ENCODE measurements around the gene PDZK1IP1.

The PDZK1IP1 gene, protein sequence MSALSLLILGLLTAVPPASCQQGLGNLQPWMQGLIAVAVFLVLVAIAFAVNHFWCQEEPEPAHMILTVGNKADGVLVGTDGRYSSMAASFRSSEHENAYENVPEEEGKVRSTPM

DNA sequence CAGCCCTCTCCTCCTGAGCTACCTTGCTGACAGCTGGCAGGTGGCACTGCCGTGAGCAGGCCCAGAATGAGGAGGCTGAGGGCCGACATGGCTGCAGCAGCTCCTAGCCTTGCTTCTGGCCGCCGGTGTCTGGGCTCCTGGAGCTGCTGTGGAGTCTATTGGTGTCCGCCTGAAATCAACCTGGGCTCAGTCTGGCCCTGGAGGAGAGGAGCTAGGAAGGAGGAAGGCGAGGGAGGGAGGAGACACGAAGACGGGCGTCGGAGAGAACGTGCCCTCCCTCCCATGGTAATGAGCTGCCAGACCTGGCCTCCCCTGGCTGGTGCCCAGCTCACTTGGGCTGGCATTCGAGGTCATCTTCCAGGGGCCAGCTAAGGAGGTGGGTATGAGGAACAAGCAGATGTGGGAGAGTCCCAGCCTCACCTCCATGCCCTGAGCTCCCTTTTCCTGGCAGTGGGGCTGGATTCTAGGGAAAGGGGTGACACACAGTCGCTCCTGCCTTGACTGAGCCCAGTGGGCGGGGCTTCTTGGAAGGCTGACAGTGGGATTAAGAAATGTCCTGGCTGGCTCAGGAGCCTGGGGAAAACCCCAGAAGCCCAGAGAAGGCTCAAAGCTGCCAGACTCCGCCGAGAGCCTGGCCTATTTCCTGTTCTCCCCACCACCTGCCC lies at the start of gene PDZK1IP1:
Gene PDZK1IP1, minus strand, starts transcription at position 193 of the 665 bp plus-strand sequence. Its CDS starts 104 bp downstream, at position 89.
- Histone ChIP-seq H3K4me1 (ENCODE audit: control insufficient read depth, insufficient read depth, low read length) (peaks cover 15% of the 10 kb centered on the region), H3K27ac (ENCODE audit: low read depth, low read length) (no peak within 1 kb of the TSS), H3K9ac (ENCODE audit: low read depth, low read length) (no peak within 1 kb of the TSS), H3K27me3 (ENCODE audit: control insufficient read depth, insufficient read depth, low read length) (peaks cover 18% of the 10 kb centered on the region), H3K9me3 (ENCODE audit: control insufficient read depth, insufficient read depth, low read length) (no peaks in the 10 kb centered on the region), H3K4me3 (ENCODE audit: low read depth, low read length) (no peak within 1 kb of the TSS), H3K36me3 (ENCODE audit: control insufficient read depth, insufficient read depth, low read length) (no peaks in the 10 kb centered on the region)

GRCh38 chr1:47238935-47239592 lies 49.2 kb upstream of the PDZK1IP1 start:
- H3K27me3 ChIP-seq (ENCODE audit: control insufficient read depth, insufficient read depth, low read length) = peaks cover 56% of the 10 kb centered on the region
- no peaks in the 10 kb centered on the region for H3K36me3 ChIP-seq (ENCODE audit: control insufficient read depth, insufficient read depth, low read length)
- no peak overlapping the region for H3K4me3 ChIP-seq (ENCODE audit: low read depth, low read length)
- no peak overlapping the region for H3K27ac ChIP-seq (ENCODE audit: low read depth, low read length)
- no peaks in the 10 kb centered on the region for H3K9me3 ChIP-seq (ENCODE audit: control insufficient read depth, insufficient read depth, low read length)
- peaks cover 4% of the 10 kb centered on the region; the same call in 1 of the 2 replicates for H3K4me1 ChIP-seq (ENCODE audit: control insufficient read depth, insufficient read depth, low read length)
- no peak overlapping the region for H3K9ac ChIP-seq (ENCODE audit: low read depth, low read length)

- Histone ChIP-seq H3K4me1 (ENCODE audit: control insufficient read depth, insufficient read depth, low read length) (peaks cover 20% of the 10 kb centered on the region), H3K36me3 (ENCODE audit: control insufficient read depth, insufficient read depth, low read length) (no peaks in the 10 kb centered on the region), H3K9me3 (ENCODE audit: control insufficient read depth, insufficient read depth, low read length) (no peaks in the 10 kb centered on the region), H3K27me3 (ENCODE audit: control insufficient read depth, insufficient read depth, low read length) (peaks cover 82% of the 10 kb centered on the region), H3K4me3 (ENCODE audit: low read depth, low read length) (no peak overlapping the region), H3K27ac (ENCODE audit: low read depth, low read length) (no peak overlapping the region), H3K9ac (ENCODE audit: low read depth, low read length) (no peak overlapping the region)
Measured at GRCh38 chr1:47235806-47236205, 46.0 kb upstream of the PDZK1IP1 start.

GRCh38 chr1:47235241-47235681 lies 45.4 kb upstream of the PDZK1IP1 start:
- no peaks in the 10 kb centered on the region for H3K9me3 ChIP-seq (ENCODE audit: control insufficient read depth, insufficient read depth, low read length)
- H3K4me1 ChIP-seq (ENCODE audit: control insufficient read depth, insufficient read depth, low read length) = peaks cover 24% of the 10 kb centered on the region
- H3K9ac ChIP-seq (ENCODE audit: low read depth, low read length) = no peak overlapping the region
- H3K27me3 ChIP-seq (ENCODE audit: control insufficient read depth, insufficient read depth, low read length) = peaks cover 87% of the 10 kb centered on the region
- H3K36me3 ChIP-seq (ENCODE audit: control insufficient read depth, insufficient read depth, low read length) = no peaks in the 10 kb centered on the region
- no peak overlapping the region for H3K27ac ChIP-seq (ENCODE audit: low read depth, low read length)
- 0 out of 2 replicates have a peak overlapping the region, but pooled peaks have one; percentile 6 for H3K4me3 ChIP-seq (ENCODE audit: low read depth, low read length)

GRCh38 chr1:47233186-47233585 lies 43.4 kb upstream of the PDZK1IP1 start:
- Histone ChIP-seq H3K4me1 (ENCODE audit: control insufficient read depth, insufficient read depth, low read length) (peaks cover 45% of the 10 kb centered on the region), H3K27me3 (ENCODE audit: control insufficient read depth, insufficient read depth, low read length) (peaks cover 98% of the 10 kb centered on the region), H3K4me3 (ENCODE audit: low read depth, low read length) (no peak overlapping the region), H3K27ac (ENCODE audit: low read depth, low read length) (no peak overlapping the region), H3K9ac (ENCODE audit: low read depth, low read length) (no peak overlapping the region), H3K9me3 (ENCODE audit: control insufficient read depth, insufficient read depth, low read length) (no peaks in the 10 kb centered on the region), H3K36me3 (ENCODE audit: control insufficient read depth, insufficient read depth, low read length) (no peaks in the 10 kb centered on the region)

DNA sequence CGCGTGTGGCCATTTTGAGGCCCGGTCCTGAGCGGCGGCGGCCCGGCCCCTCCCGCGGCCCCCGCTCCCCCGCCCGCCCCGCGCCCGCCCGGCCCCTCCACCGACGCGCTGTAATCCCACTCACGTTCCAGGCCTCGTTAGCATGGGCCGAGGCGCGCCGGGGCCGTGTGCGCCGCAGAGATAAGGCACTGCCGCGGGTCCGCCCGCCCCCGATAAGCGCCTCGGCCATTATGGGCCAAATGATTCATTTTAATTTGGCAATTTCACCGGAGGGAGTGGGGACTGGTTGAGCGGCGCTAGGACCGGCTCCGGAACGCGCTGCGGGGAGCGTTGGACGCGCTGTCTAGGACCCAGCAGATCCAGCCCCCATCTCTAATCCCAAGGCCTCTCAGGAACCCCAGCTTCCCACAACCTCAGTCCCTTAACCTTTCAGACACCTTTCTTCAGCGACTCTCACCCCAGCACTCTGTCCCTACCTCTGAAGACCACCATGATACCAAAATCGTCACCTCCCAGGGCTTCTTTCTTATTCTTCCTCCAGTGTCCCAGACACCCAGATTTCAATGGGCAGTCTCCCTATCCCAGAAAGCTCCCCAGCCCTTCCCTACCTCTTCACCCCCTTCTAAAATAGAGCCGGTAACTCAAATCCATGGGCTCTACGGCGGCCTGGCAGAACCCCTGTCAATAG lies 42.5 kb upstream of the PDZK1IP1 start, which contains the start of gene TAL1:
Gene TAL1, minus strand, starts transcription at position 39 of the 688 bp plus-strand sequence. CDS start 6,337 bp downstream, outside the sequence.
- H3K27me3 ChIP-seq (ENCODE audit: control insufficient read depth, insufficient read depth, low read length) = peaks cover 98% of the 10 kb centered on the region
- peak within 1 kb of the TSS; percentile 48 for H3K4me3 ChIP-seq (ENCODE audit: low read depth, low read length)
- H3K9ac ChIP-seq (ENCODE audit: low read depth, low read length) = no peak within 1 kb of the TSS

DNA sequence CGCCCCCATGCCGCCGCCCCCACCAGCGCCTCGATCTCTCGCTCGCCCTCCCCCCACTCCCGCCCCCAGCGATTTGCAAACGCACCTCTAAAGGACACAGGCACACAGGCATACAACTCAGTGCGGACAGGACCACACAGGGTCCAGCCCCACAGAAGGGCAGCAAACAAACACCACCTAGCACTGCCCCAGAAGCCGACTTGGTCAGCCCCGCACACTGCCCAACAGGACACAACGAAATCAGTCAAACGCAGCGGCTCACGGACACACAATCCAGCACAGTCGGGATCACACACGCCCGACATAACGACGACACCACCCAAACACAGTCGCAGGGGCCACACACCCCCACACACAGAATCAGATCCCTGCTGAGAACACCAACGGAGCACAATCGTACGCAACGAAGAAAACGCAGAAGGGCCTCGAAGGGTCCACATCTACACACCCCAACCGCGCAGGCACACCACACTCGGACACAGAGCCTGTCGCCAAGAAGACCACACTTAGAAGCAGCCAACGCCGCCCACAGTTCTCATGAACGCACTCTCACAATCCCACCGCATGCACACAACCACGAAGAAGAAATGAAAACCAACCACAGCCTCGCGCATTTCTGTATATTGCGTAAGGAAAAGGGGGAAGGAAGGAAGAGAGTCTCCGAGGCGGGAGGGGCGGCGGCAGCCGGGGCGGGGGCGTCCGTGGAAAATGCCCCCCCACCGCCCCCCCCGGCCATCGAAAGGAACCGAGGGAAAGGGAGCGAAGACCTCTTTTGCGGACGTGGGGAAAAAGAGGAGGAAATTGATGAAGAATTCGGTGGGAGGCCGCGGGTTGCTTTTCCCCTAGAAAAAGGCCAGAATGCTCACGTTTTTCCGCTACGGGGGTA lies 41.7 kb upstream of the PDZK1IP1 start:
- Histone ChIP-seq H3K4me3 (ENCODE audit: low read depth, low read length) (peak overlapping the region; percentile 48), H3K27ac (ENCODE audit: low read depth, low read length) (no peak overlapping the region), H3K9ac (ENCODE audit: low read depth, low read length) (no peak overlapping the region), H3K9me3 (ENCODE audit: control insufficient read depth, insufficient read depth, low read length) (no peaks in the 10 kb centered on the region), H3K36me3 (ENCODE audit: control insufficient read depth, insufficient read depth, low read length) (no peaks in the 10 kb centered on the region), H3K27me3 (ENCODE audit: control insufficient read depth, insufficient read depth, low read length) (peaks cover 100% of the 10 kb centered on the region), H3K4me1 (ENCODE audit: control insufficient read depth, insufficient read depth, low read length) (peaks cover 51% of the 10 kb centered on the region)

More for the DNA sequence above, 42.5 kb upstream of the PDZK1IP1 start, which contains the start of gene TAL1:
- Histone ChIP-seq H3K36me3 (ENCODE audit: control insufficient read depth, insufficient read depth, low read length) (no peaks in the 10 kb centered on the region), H3K9me3 (ENCODE audit: control insufficient read depth, insufficient read depth, low read length) (no peaks in the 10 kb centered on the region), H3K4me1 (ENCODE audit: control insufficient read depth, insufficient read depth, low read length) (peaks cover 48% of the 10 kb centered on the region), H3K27ac (ENCODE audit: low read depth, low read length) (no peak within 1 kb of the TSS)

- peak overlapping the region; percentile 48 for H3K4me3 ChIP-seq (ENCODE audit: low read depth, low read length)
- peaks cover 100% of the 10 kb centered on the region for H3K27me3 ChIP-seq (ENCODE audit: control insufficient read depth, insufficient read depth, low read length)
Measured at GRCh38 chr1:47230692-47231300, 41.0 kb upstream of the PDZK1IP1 start.

GRCh38 chr1:47229886-47230691 lies 40.3 kb upstream of the PDZK1IP1 start:
- Histone ChIP-seq H3K4me3 (ENCODE audit: low read depth, low read length) (peak overlapping the region; percentile 48), H3K27me3 (ENCODE audit: control insufficient read depth, insufficient read depth, low read length) (peaks cover 100% of the 10 kb centered on the region), H3K9me3 (ENCODE audit: control insufficient read depth, insufficient read depth, low read length) (no peaks in the 10 kb centered on the region), H3K4me1 (ENCODE audit: control insufficient read depth, insufficient read depth, low read length) (peaks cover 56% of the 10 kb centered on the region), H3K27ac (ENCODE audit: low read depth, low read length) (no peak overlapping the region), H3K36me3 (ENCODE audit: control insufficient read depth, insufficient read depth, low read length) (no peaks in the 10 kb centered on the region), H3K9ac (ENCODE audit: low read depth, low read length) (no peak overlapping the region)

More at GRCh38 chr1:47230692-47231300, 41.0 kb upstream of the PDZK1IP1 start:
- H3K9ac ChIP-seq (ENCODE audit: low read depth, low read length) = no peak overlapping the region
- H3K27ac ChIP-seq (ENCODE audit: low read depth, low read length) = no peak overlapping the region
- no peaks in the 10 kb centered on the region for H3K36me3 ChIP-seq (ENCODE audit: control insufficient read depth, insufficient read depth, low read length)
- no peaks in the 10 kb centered on the region for H3K9me3 ChIP-seq (ENCODE audit: control insufficient read depth, insufficient read depth, low read length)
- H3K4me1 ChIP-seq (ENCODE audit: control insufficient read depth, insufficient read depth, low read length) = peaks cover 57% of the 10 kb centered on the region

Data from HUES48 (cell line).